ENCODE measurements around the gene CRIP2. TPM values are rescaled to one million over a fixed set of nuclear protein-coding genes. Genes with fewer than 3 reads are reported as not detected.

Gene CRIP2
- total RNA-seq, 1 donor from 2014 or later = 38.3 TPM

DNA sequence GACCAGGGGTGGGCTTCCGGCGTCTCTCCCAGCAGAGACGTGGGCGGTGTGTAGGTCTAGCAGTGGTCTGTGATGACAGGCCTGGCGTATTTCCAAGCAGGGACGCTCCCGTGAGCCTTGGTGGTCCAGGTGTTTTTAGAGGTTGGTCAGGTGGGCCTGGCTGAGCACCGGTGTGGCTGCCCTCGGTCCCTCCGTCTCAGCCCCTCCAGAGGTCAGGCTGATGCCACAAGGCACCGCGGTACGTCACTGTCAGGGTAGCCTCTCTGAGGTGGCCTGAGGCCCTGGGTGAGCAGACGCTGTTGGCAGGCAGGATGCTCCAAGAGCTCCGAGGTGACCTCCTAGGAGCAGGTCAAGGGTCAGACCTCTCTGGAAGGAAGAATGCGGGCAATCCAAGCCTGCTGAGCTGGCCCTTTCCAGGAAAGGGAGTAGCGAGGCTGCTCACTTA, 41.4 kb upstream of the CRIP2 start:
- Mint-ChIP-seq H3K9me3 (peaks cover 9% of the 10 kb centered on the region), H3K4me1 (peaks cover 12% of the 10 kb centered on the region), H3K27me3 (ENCODE audit: low read depth) (no peaks in the 10 kb centered on the region), H3K27ac (ENCODE audit: unreplicated experiment) (no peak overlapping the region), H3K4me3 (no peak overlapping the region), H3K36me3 (ENCODE audit: low read depth) (peaks cover 31% of the 10 kb centered on the region)
- no peak for DNase-seq (ENCODE audit: low read depth, low spot score)
- TF ChIP-seq, protein P1, sequence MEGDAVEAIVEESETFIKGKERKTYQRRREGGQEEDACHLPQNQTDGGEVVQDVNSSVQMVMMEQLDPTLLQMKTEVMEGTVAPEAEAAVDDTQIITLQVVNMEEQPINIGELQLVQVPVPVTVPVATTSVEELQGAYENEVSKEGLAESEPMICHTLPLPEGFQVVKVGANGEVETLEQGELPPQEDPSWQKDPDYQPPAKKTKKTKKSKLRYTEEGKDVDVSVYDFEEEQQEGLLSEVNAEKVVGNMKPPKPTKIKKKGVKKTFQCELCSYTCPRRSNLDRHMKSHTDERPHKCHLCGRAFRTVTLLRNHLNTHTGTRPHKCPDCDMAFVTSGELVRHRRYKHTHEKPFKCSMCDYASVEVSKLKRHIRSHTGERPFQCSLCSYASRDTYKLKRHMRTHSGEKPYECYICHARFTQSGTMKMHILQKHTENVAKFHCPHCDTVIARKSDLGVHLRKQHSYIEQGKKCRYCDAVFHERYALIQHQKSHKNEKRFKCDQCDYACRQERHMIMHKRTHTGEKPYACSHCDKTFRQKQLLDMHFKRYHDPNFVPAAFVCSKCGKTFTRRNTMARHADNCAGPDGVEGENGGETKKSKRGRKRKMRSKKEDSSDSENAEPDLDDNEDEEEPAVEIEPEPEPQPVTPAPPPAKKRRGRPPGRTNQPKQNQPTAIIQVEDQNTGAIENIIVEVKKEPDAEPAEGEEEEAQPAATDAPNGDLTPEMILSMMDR (conservative IDR thresholded peaks at IDR 0.05) = no peak

DNA sequence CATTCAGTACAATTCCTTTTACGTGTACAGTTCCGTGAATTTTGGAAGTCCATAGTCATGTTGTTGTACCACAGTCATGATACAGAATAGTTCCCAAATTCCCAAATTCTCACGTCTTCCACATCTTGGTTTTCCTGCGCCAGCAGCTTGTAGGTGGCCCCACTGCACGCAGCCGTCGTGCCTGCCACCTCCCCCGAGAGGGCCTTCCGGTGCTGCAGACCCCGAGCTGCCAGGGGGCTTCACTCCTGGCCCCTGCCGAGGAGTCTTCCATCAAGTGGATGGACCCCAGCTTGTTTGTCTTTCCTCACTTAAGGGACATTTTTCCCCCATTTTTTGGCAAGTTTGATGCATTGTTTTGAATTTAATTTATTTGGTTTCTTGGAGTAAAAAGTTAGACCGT, 38.2 kb upstream of the CRIP2 start:
- Mint-ChIP-seq H3K4me1 (peaks cover 12% of the 10 kb centered on the region), H3K4me3 (no peak overlapping the region), H3K27ac (ENCODE audit: unreplicated experiment) (no peak overlapping the region)

DNA sequence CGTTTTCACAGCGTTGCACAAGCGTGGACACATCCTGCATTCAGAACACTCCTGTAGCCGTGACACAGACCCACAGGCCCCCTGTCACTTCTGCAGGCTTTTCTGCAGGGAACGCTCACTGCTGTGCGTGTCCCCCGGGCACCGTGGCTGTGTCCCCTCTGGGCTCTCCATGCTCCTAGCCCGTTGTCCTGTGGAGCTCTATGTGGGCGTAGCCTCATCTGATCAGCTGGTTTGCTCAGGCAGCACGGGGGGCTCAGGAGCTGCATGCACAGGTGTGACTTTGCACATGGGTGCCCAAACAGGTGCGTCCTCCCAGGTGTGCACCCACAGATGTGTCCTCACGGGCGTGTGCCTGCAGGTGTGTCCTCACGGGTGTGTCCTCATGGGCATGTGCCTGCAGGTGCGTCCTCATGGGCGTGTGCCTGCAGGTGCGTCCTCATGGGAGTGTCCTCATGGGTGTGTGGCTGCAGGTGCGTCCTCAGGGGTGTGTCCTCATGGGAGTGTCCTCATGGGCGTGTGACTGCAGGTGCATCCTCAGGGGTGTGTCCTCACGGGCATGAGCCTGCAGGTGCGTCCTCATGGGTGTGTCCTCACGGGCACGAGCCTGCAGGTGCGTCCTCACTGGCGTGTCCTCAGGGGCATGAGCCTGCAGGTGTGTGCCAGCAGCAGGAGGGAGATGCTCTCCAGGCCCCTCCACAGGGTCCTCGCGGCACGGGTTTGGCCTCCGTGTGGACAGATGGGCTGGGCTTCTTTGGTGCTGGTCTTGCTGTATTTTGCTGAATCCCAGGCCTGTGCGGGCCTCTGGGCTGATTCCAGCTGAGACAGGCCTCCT, 37.5 kb upstream of the CRIP2 start:
- Mint-ChIP-seq H3K27ac (ENCODE audit: unreplicated experiment) (no peak overlapping the region), H3K4me3 (no peak overlapping the region), H3K9me3 (peaks cover 6% of the 10 kb centered on the region), H3K4me1 (peaks cover 12% of the 10 kb centered on the region), H3K27me3 (ENCODE audit: low read depth) (no peaks in the 10 kb centered on the region), H3K36me3 (ENCODE audit: low read depth) (peaks cover 13% of the 10 kb centered on the region)
- no peak for DNase-seq (ENCODE audit: low read depth, low spot score)
- TF ChIP-seq, protein P1 (conservative IDR thresholded peaks at IDR 0.05) = no peak

More for the DNA sequence above, 38.2 kb upstream of the CRIP2 start:
- Mint-ChIP-seq H3K27me3 (ENCODE audit: low read depth) (no peaks in the 10 kb centered on the region), H3K36me3 (ENCODE audit: low read depth) (peaks cover 13% of the 10 kb centered on the region), H3K9me3 (peaks cover 6% of the 10 kb centered on the region)
- TF ChIP-seq, protein P1 (conservative IDR thresholded peaks at IDR 0.05) = no peak
- no peak for DNase-seq (ENCODE audit: low read depth, low spot score)

DNA sequence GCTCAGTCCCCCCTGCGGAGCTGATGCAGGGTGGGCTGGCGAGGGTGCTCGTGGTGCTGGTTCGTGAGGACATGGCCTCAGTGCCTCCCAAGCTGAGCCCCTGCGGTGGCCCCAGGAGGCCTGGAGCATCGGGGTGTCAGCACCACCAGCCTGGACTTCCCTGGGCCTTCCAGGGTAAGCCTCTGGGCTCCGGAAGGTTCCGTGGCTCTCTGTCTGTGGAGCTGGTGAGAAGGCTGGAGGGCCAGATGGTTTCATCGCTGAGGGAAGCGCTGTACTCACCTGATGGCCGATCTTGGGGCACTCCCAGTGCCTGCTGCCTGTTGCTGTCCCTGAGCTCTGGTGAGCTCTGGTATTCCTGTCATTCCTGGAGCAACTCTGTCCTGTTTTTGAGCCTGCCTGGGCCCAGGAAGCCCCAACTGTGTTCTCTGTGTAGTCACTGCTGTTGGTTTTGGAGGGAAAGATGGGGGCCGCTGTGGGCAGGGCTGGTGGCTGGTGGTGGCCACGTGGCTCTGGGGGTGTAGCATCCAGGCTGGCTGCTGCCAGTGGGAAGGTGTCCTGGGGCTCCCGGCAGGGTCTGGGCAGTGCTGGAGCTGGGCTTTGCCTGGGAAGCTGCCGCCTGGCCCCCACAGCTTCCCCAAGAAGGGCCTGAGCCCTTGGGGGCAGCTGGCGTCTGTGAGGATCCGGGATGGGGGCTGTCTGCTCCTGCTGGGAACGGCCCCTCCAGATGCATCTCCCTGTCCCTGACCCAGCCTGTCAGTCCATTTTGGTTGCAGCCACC, 36.7 kb upstream of the CRIP2 start:
- Mint-ChIP-seq H3K9me3 (peaks cover 6% of the 10 kb centered on the region), H3K36me3 (ENCODE audit: low read depth) (peaks cover 13% of the 10 kb centered on the region), H3K27me3 (ENCODE audit: low read depth) (no peaks in the 10 kb centered on the region), H3K4me3 (no peak overlapping the region), H3K4me1 (peaks cover 9% of the 10 kb centered on the region), H3K27ac (ENCODE audit: unreplicated experiment) (no peak overlapping the region)
- DNase-seq (ENCODE audit: low read depth, low spot score) = no peak
- TF ChIP-seq, protein P1 (conservative IDR thresholded peaks at IDR 0.05) = no peak

DNA sequence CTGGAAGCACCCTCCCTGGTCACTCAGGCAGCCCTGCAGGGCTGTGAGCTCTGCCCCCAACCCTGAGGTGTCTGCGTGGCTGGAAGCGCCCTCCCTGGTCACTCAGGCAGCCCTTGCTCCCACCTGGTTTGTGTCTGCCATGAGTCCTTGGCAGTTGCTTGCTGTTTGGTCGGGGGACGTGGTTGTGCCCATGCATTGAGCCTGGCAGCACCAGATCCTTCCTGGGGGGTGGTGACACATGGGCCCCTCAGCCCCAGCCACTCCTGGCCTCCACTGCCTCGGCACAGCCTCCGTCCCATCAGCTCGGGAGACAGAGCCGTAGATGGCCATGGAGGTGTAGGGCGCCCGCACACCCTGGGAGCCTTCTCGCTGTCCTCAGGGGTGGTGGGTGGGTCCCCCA, 35.4 kb upstream of the CRIP2 start:
- DNase-seq (ENCODE audit: low read depth, low spot score) = no peak
- TF ChIP-seq, protein P1 (conservative IDR thresholded peaks at IDR 0.05) = no peak
- Mint-ChIP-seq H3K9me3 (peaks cover 6% of the 10 kb centered on the region), H3K27me3 (ENCODE audit: low read depth) (no peaks in the 10 kb centered on the region), H3K36me3 (ENCODE audit: low read depth) (peaks cover 13% of the 10 kb centered on the region), H3K27ac (ENCODE audit: unreplicated experiment) (no peak overlapping the region), H3K4me1 (peaks cover 5% of the 10 kb centered on the region), H3K4me3 (no peak overlapping the region)
